MCF 10A (cell line): Measurements from ENCODE around the gene REX1BD. TPM values are rescaled to one million over a fixed set of nuclear protein-coding genes. Genes with fewer than 3 reads are reported as not detected.
"Not testable (repeated sequence)": the region's sequence is repeated elsewhere in the genome, so short reads cannot be mapped to it uniquely, and the experiment has no call there.

Source experiments
- BruUV-seq: library from RNA; stranded (reverse); fragments of 400-500 nt; replicated peaks from 2 replicates; lab custom pipeline; 2021; lab: Mats Ljungman, UMichigan
- CTCF ChIA-PET: fragments of 300-600 bp; sonication (Branson Sonifier 250); formaldehyde crosslinking; extraction: SDS; loops from one replicate; lab custom pipeline; 2021; ENCODE audit warnings: antibody characterized with exemption, inconsistent platforms; lab: Yijun Ruan, JAX
- POLR2A ChIA-PET: fragments of 300-600, 350-650 bp; sonication (Branson Sonifier 250); formaldehyde crosslinking; extraction: SDS; loops from one replicate; lab custom pipeline; 2020; ENCODE audit warnings: antibody characterized with exemption, inconsistent platforms; lab: Yijun Ruan, JAX
- DNase-seq: peaks from one replicate; pipeline ENCODE4 v3.0.0-alpha.2; 2018; ENCODE audit not compliant: unreplicated experiment
- H3K27ac Mint-ChIP-seq: one replicate; pipeline ENCODE4 v1.8.0; 2022; ENCODE audit warnings: mild to moderate bottlenecking, low read depth, mixed read lengths; ENCODE audit not compliant: unreplicated experiment
- H3K27me3 Mint-ChIP-seq: one replicate; pipeline ENCODE4 v1.8.0; 2022; ENCODE audit warnings: mixed read lengths; ENCODE audit not compliant: insufficient read depth, unreplicated experiment
- H3K36me3 Mint-ChIP-seq: one replicate; pipeline ENCODE4 v1.8.0; 2022; ENCODE audit warnings: mild to moderate bottlenecking, moderate library complexity, mixed read lengths; ENCODE audit not compliant: insufficient read depth, unreplicated experiment
- H3K4me1 Mint-ChIP-seq: one replicate; pipeline ENCODE4 v1.8.0; 2022; ENCODE audit warnings: mixed read lengths; ENCODE audit not compliant: insufficient read depth, unreplicated experiment
- H3K4me3 Mint-ChIP-seq: one replicate; pipeline ENCODE4 v1.8.0; 2022; ENCODE audit warnings: mild to moderate bottlenecking, moderate library complexity, mixed read lengths; ENCODE audit not compliant: unreplicated experiment
- H3K9me3 Mint-ChIP-seq: one replicate; pipeline ENCODE4 v1.8.0; 2022; ENCODE audit warnings: mixed read lengths; ENCODE audit not compliant: unreplicated experiment
- CTCF ChIP-seq: fragments of 200-600 bp; IDR thresholded peaks from one replicate; pipeline ENCODE4 v1.8.0; 2022; ENCODE audit warnings: antibody characterized with exemption, mild to moderate bottlenecking; ENCODE audit not compliant: unreplicated experiment
- intact Hi-C: fragments of 100-400 bp; cut with micrococcal nuclease; formaldehyde crosslinking; loops from 2 replicates; pipeline ENCODE4 v1.14.1; 2022
- total RNA-seq: library from RNA; stranded (reverse); gene quantifications from 2 replicates; pipeline ENCODE4 v1.2.3, GENCODE V29; 2022

The REX1BD gene
- total RNA-seq, 1 experiment from 2014 or later = 49.3 TPM

- no TSS peak for BruUV-seq
- Mint-ChIP-seq H3K27me3 (no peaks in the 10 kb centered on the region), H3K36me3 (peaks cover 19% of the 10 kb centered on the region), H3K9me3 (no peaks in the 10 kb centered on the region), H3K4me3 (no peak overlapping the region), H3K4me1 (peaks cover 17% of the 10 kb centered on the region), H3K27ac (no peak overlapping the region)
- CTCF ChIA-PET = interaction anchor here (0.6 to 3.5 kb wide), 8 partner anchors 9 to 758 kb away, joined by 3 to 25 read pairs (median 10); no protein-coding TSS in a partner anchor
- DNase-seq = no peak
- POLR2A ChIA-PET = interaction anchor here (0.6 to 2.7 kb wide), 3 partner anchors 9 to 328 kb away, joined by 3 to 17 read pairs (median 5); partner anchors contain the start of genes COPE, DDX49 and UBA52
- intact Hi-C loops = loop anchor here (1.0 to 5.0 kb wide), 2 partner anchors 44 to 170 kb away; no protein-coding TSS in a partner anchor
- no peak for TF ChIP-seq CTCF
These were observed 3.3 kb downstream of the REX1BD start for GRCh38 chr19:18591735-18592385.

- intact Hi-C loops = loop anchor here (1.0 to 5.0 kb wide), 2 partner anchors 44 to 170 kb away; no protein-coding TSS in a partner anchor
- H3K27me3 Mint-ChIP-seq, H3K9me3 Mint-ChIP-seq, H3K4me3 Mint-ChIP-seq, DNase-seq, H3K27ac Mint-ChIP-seq, BruUV-seq: not testable (repeated sequence)
- peaks cover 17% of the 10 kb centered on the region for H3K4me1 Mint-ChIP-seq
- CTCF ChIA-PET = interaction anchor here (0.6 to 3.3 kb wide), 12 partner anchors 8 to 535 kb away, joined by 3 to 25 read pairs (median 6); partner anchors contain the start of gene UPF1
- POLR2A ChIA-PET = interaction anchor here (0.7 to 2.7 kb wide), 6 partner anchors 10 to 327 kb away, joined by 3 to 17 read pairs (median 3); partner anchors contain the start of genes COPE, CRTC1, DDX49 and UBA52
- peaks cover 21% of the 10 kb centered on the region for H3K36me3 Mint-ChIP-seq
These were observed 4.1 kb downstream of the REX1BD start for GRCh38 chr19:18592732-18593131.

GRCh38 chr19:18593367-18594095, 4.9 kb downstream of the REX1BD start:
- H3K4me3 Mint-ChIP-seq = peak overlapping the region; percentile 35
- no peak overlapping the region for H3K27ac Mint-ChIP-seq
- no peak for DNase-seq
- peaks cover 18% of the 10 kb centered on the region for H3K36me3 Mint-ChIP-seq
- ChIA-PET CTCF (interaction anchor here (0.5 to 3.3 kb wide), 30 partner anchors 9 to 655 kb away, joined by 3 to 25 read pairs (median 4); partner anchors contain the start of gene UPF1), POLR2A (interaction anchor here (0.7 to 2.7 kb wide), 6 partner anchors 9 to 241 kb away, joined by 3 to 17 read pairs (median 3); partner anchors contain the start of genes CRTC1 and UBA52)
- BruUV-seq = no TSS peak
- H3K4me1 Mint-ChIP-seq = peaks cover 17% of the 10 kb centered on the region
- no peaks in the 10 kb centered on the region for H3K27me3 Mint-ChIP-seq
- no peaks in the 10 kb centered on the region for H3K9me3 Mint-ChIP-seq
- TF ChIP-seq CTCF = no peak
- intact Hi-C loops = loop anchor here (1.0 to 5.0 kb wide), 2 partner anchors 169 to 254 kb away; no protein-coding TSS in a partner anchor

- BruUV-seq = no TSS peak
- Mint-ChIP-seq H3K36me3 (peaks cover 16% of the 10 kb centered on the region), H3K4me1 (peaks cover 17% of the 10 kb centered on the region), H3K27me3 (no peaks in the 10 kb centered on the region), H3K27ac (no peak overlapping the region), H3K9me3 (no peaks in the 10 kb centered on the region), H3K4me3 (no peak overlapping the region)
- peak; percentile 73 for DNase-seq
- ChIA-PET CTCF (interaction anchor here (0.6 to 3.3 kb wide), 23 partner anchors 9 to 401 kb away, joined by 3 to 25 read pairs (median 4); partner anchors contain the start of gene UPF1), POLR2A (interaction anchor here (0.7 to 2.7 kb wide), 4 partner anchors 22 to 763 kb away, joined by 3 to 17 read pairs (median 3); partner anchors contain the start of genes CRTC1 and UBA52)
- intact Hi-C loops = loop anchor here (1.0 to 5.0 kb wide), 2 partner anchors 168 to 253 kb away; no protein-coding TSS in a partner anchor
- peak; percentile 93 for TF ChIP-seq CTCF
These were observed 5.7 kb downstream of the REX1BD start for GRCh38 chr19:18594096-18594823.
